KOPT-K1 (cell line): ENCODE results near the gene CCDC183.
"Not testable (repeated sequence)": the region's sequence is repeated elsewhere in the genome, so short reads cannot be mapped to it uniquely, and the experiment has no call there.

ENCODE experiments used
- H3K27ac ChIP-seq: fragments of 200-600 bp; sonication (generic); 2 replicates; pipeline ENCODE4 v1.5.1; 2016; ENCODE audit warnings: antibody characterized with exemption, mild to moderate bottlenecking, low read depth, low read length; ENCODE audit not compliant: poor library complexity, severe bottlenecking
- H3K36me3 ChIP-seq: fragments of 200-600 bp; sonication (generic); 2 replicates; pipeline ENCODE4 v1.5.1; 2017; ENCODE audit warnings: antibody characterized with exemption, mild to moderate bottlenecking, low read length, moderate library complexity; ENCODE audit not compliant: insufficient read depth
- H3K9me3 ChIP-seq: fragments of 200-600 bp; sonication (generic); 2 replicates; pipeline ENCODE4 v1.5.1; 2017; ENCODE audit warnings: antibody characterized with exemption, low read length, mild to moderate bottlenecking; ENCODE audit not compliant: insufficient read depth, poor library complexity, severe bottlenecking

CCDC183 gene

DNA sequence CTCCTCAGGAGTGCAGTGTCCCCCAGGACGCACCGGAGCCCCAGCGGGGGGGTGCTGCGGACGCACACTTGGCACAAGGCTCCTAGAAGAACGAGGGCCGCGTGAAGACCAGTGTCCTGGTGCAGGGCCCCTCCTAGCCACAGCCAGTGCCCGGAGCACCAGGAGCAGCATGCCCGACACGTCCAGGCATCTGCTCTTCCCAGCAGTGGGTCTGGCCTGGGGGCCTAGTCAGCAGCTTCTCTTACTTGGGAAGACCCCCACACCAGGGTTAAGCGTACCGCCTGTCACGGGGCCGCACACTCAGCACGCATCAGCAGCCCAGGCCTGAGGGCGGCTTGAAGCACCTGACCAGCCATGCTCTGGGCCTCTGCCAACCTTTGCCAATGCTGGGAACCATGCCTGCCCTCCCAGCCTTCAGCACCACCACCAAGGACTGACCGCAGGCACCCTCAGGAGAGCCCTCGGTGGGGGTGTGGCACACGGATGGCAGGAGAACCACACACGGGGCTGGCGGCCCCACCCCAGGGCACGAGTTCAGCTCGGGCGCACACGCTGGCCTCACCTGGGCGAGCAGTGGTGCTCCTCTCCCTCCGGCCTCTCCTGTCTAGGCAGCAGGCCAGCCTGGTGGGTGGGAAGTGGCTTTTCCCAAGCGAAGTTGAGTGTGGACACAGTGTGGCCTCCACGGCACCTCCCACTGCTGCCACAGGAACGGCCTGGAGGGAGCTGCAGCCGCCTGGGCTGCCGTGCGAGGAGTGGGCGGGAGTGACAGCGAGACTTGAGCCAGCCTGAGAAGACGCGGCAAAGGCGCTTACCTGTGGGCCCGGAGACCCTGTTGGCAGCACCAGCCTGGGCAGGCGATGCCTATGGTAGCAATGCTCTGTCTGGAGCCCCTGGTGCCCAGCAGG, 34.1 kb downstream of the CCDC183 start:
- Histone ChIP-seq H3K27ac (no peak overlapping the region), H3K36me3 (peaks cover 72% of the 10 kb centered on the region), H3K9me3 (no peaks in the 10 kb centered on the region)

DNA sequence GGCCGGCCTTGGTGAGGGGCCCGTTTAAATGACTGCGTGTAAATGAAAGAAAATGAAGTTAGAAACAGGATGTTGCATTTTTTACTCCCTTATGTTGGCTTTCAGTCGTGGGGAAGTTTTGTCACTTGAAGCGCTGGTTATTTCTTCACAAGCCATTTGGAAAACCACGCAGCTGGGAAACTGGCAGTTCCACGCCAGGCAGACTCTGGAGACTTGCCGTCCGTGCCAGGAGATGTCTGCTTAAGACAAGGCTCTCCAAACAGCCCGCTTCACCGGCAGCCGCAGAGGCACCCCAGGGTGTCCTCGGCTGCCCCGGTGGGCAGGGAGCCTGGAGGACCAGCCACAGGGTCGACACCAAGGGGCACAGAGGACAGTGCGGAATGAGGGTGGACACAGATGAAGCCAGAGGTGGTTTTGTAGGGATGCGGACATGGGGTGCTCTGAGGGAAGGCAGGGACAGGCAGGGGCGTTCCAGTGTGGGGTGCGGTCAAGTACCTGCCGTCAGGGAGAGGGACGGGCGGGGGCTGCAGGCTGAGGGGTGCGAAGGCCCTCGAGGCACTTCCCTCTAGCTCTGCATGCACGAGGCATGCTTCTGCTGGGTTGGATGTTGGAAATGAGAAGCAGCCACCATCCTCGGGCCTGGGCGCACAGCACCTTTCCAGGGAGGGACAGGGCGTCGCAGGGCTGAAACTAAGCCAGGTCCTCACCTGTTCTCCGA, 35.0 kb downstream of the CCDC183 start:
- no peaks in the 10 kb centered on the region for H3K9me3 ChIP-seq
- no peak overlapping the region for H3K27ac ChIP-seq
- H3K36me3 ChIP-seq, result peaks cover 63% of the 10 kb centered on the region

DNA sequence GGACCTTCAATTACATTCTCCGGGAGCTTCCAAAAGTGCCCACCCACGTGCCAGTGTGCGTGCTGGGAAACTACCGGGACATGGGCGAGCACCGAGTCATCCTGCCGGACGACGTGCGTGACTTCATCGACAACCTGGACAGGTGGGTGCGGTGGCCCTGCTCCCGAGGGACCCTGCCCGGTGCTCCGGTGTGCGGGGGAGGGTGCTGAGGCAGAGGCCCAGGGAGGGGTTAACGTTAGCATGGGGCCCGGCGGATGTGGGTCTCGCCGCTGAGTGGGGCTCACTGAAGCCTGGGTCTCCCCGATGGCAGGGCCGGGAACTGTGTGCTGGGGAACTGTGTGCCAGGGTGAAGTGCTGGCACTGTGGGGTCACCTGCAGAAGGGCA, 35.6 kb downstream of the CCDC183 start:
- H3K27ac ChIP-seq, result no peak overlapping the region
- H3K36me3 ChIP-seq, result peaks cover 57% of the 10 kb centered on the region
- no peaks in the 10 kb centered on the region for H3K9me3 ChIP-seq

DNA sequence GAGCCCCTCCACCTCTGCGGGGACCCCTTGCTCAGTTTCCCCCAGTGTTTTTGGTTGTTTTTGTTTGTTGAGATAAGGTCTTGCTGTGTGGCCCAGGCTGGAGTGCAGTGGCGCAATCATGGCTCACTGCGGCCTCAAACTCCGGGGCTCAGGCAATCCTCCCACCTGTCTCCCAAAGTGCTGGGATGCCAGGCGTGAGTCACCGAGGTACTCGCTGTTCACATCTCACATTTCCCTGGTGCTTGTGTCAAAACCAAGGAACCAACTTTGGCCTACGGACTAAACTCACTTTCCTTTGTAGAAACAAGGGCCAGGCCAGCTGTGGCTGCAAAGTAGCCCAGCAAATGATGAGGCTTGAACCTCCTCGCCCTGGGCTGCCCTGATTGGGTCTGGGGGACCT, 36.4 kb downstream of the CCDC183 start:
- Histone ChIP-seq H3K36me3 (peaks cover 50% of the 10 kb centered on the region), H3K9me3 (no peaks in the 10 kb centered on the region), H3K27ac (no peak overlapping the region)

DNA sequence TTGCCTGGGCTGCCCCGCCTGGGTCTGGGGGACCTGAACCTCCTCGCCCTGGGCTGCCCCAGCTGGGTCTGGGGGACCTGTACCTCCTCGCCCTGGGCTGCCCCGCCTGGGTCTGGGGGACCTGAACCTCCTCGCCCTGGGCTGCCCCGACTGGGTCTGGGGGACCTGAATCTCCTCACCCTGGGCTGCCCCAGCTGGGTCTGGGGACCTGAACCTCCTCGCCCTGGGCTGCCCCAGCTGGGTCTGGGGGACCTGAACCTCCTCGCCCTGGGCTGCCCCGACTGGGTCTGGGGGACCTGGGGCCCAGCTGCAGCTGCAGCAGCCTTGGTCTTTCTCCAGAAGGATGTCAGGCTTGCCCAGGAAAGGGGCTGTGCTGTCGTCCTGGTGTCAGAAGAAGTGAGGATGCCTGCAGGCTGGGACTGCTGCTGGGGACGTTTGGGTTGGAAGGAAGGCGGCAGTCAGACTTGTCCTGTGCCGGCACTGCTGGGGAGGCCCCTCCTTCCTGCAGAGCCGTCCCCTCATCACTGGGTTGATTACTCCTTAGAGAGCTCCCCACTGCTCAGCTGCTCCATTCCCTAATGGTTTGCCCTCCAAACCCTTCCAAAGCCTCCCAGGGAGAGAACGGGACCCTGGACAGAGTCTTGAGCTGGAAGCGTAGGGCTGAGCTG, 37.4 kb downstream of the CCDC183 start:
- peaks cover 41% of the 10 kb centered on the region for H3K36me3 ChIP-seq
- H3K27ac ChIP-seq, H3K9me3 ChIP-seq: not testable (repeated sequence)

DNA sequence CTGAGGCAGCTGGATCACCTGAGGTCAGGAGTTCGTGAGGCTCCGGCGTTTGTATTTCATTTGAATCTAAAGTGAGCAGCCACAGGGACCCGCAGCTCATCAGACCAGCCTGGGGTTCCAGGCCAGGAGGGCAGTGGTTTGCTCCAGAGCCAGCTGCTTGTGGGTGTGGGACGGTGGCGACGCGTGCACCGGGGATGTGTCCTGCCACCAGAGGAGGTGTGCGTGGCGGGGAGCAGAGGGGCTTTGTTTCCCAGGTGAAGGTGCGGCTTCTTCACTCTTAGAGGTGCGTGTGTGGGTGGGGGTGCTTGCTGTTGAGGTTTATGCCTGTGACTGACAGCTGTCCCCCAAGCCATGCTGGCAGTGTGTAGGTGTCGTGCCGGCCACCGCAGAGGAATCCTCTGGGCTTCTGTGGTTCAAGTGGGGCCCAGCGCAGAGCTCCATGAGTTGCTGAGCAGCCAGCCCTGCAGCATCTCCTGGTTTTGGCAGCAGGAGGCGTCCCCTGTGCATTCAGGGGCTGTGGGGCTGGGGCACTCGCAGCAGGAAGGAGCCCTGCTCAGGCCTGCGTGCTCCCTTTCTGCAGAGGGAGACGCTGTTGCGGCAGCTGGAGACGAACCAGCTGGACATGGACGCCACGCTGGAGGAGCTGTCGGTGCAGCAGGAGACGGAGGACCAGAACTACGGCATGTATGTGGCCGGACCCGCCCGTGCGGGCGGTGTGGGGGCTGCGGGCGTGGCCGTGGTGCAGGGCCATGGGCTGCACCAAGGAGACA, 39.2 kb downstream of the CCDC183 start:
- Histone ChIP-seq H3K36me3 (peaks cover 41% of the 10 kb centered on the region), H3K27ac (no peak overlapping the region), H3K9me3 (no peaks in the 10 kb centered on the region)

DNA sequence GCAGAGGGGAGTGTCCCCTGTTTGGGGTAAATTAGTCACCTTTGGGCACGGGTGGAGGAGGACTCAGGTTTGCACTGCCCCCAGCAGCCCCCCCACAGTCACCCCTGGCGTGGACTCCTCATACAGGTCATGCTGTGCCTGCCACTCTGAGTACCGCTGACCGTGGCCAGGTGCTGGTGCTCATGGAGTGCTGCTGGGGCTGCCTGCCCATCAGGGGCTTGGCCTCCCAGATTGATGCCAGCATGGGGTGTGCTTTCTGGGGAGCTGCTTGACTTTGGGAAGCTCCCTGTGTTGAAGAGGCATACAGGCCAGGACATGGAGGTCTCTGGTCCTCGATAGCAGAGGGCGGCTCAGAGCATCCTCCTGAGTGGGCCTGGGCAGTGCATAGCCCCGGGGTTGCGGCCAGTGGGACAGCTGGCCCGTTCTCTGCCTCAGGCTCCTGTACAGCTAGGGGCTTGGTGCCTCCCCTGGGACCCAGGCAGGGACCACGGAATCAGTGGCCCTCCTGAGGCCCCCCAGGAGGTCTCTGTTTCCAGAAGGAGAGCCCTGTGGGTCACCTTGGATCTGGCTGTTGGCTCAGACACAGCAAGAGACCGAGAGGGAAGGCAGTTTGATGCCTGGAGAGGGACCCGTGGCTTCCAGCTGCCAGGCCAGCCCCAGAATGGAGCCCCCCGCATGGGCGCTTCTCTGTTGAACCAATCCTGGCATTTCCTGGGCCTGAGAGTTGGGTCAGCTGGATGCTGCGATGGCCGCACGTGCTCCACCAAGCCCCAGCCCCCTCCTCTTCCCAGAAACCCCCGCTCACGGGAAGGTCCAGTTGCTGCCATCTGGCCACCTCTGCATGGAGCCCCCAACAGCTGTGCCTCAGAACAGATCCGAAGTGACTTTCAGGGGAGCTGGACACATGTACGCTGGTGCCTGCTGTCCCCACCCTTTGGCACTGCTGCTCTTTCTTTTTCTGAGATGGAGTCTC, 40.1 kb downstream of the CCDC183 start:
- Histone ChIP-seq H3K27ac (no peak overlapping the region), H3K36me3 (peaks cover 39% of the 10 kb centered on the region), H3K9me3 (no peaks in the 10 kb centered on the region)

DNA sequence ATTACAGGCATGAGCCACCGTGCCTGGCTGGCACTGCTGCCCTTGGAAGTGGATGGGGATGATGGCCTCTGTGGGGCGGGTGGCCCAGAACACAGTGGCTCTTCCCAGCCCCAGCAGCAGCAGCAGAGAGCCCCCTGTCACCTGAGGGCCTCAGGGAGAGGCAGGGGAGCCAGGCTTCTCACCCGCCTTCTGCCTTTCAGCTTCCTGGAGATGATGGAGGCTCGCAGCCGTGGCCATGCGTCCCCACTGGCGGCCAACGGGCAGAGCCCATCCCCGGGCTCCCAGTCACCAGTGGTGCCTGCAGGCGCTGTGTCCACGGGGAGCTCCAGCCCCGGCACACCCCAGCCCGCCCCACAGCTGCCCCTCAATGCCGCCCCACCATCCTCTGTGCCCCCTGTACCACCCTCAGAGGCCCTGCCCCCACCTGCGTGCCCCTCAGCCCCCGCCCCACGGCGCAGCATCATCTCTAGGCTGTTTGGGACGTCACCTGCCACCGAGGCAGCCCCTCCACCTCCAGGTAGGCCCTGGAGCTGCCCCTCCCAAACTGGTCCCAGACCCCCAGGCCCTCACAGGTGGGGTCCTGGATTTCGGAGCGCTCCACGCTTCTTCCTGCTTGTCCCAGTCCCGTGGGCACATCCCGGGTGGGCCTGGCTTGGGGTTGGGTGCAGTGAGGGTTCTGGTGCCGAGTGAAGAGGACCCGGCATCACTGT, 41.2 kb downstream of the CCDC183 start:
- no peaks in the 10 kb centered on the region for H3K9me3 ChIP-seq
- H3K36me3 ChIP-seq, result peaks cover 28% of the 10 kb centered on the region
- no peak overlapping the region for H3K27ac ChIP-seq

DNA sequence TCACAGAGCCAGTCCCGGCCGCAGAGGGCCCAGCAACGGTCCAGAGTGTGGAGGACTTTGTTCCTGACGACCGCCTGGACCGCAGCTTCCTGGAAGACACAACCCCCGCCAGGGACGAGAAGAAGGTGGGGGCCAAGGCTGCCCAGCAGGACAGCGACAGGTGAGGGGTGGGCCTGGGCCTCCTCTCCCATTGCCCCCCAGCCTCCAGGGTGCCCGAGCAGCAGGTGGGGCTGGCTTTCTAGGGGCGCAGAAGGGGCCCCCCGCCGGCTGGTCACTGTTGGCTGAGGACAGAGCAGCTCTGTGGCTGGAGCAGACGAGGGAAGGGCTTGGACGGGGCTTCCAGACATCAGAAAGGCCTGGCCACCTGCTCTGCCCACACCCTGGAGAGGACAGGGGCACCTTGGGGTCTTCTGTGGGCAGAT, 41.7 kb downstream of the CCDC183 start:
- H3K36me3 ChIP-seq, result peaks cover 25% of the 10 kb centered on the region
- not testable (repeated sequence) for H3K27ac ChIP-seq, H3K9me3 ChIP-seq

DNA sequence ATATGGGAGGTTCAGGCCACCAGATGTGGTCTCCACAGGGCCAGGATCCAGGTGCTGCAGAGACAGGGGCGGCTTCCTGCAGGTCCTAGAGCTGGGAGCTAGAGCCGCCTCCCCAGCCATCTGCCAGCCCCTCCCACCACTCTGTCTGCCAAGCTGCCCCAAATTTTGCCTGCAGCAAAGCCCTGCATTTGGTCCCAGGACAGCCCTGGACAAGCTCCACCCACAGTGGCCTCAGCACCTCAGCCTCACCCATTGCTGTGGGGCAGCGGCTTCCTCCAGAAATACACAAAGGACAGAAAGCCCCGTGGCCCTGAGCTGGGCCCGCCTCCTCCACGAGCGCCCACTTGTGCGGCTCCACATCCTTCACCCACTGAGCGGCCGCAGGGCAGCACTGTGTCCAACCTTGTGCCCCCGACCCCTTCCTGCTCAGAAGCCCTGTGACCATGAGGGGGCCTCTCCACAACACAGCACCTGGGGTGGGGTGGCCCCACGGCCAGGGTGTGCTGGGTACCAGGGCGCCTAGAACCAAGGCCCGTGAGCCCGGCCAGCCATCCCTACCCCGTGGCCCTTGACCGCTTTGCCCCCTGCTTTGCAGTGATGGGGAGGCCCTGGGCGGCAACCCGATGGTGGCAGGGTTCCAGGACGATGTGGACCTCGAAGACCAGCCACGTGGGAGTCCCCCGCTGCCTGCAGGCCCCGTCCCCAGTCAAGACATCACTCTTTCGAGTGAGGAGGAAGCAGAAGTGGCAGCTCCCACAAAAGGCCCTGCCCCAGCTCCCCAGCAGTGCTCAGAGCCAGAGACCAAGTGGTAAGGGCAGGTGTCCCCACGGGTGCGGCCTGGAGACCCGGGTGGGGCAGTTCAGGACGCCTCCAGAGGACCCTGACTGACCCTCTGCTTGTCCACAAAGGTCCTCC, 42.4 kb downstream of the CCDC183 start:
- Histone ChIP-seq H3K27ac (no peak overlapping the region), H3K9me3 (no peaks in the 10 kb centered on the region), H3K36me3 (peaks cover 25% of the 10 kb centered on the region)

DNA sequence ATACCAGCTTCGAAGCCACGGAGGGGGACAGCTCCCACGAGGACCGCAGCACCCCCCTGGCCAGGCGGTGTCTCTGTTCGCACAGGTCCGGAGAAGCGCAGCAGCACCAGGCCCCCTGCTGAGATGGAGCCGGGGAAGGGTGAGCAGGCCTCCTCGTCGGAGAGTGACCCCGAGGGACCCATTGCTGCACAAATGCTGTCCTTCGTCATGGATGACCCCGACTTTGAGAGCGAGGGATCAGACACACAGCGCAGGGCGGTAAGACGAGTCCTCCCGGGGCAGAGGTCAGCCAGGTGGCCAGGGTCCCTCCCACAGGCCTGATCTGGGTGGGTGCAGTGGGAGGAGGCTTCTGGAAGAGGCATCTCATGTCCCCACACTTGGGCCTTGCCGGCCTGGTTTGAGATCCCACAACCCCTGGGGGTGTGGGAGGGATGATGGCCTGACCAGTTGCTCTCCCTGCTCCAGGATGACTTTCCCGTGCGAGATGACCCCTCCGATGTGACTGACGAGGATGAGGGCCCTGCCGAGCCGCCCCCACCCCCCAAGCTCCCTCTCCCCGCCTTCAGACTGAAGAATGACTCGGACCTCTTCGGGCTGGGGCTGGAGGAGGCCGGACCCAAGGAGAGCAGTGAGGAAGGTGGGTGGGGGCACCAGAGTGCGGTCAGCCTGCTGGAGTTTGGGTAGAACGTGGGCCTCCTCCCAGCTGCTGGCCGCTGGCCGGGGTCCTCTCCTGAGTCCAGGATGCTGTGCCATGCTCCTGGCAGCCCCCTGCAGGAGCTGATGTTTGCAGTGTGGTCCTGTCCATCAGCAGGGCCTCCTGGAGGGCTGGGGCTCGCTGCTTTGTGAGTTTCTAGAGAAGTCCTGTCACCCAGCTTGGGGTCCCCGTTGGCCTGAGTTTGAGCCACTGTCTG, 43.3 kb downstream of the CCDC183 start:
- H3K9me3 ChIP-seq, result no peaks in the 10 kb centered on the region
- H3K36me3 ChIP-seq, result peaks cover 25% of the 10 kb centered on the region
- H3K27ac ChIP-seq, result no peak overlapping the region
